GM19455 (cell line): ENCODE data around the gene RUNX1.

Experiments
- ATAC-seq: cut with Tn5 transposase; IDR thresholded peaks from one replicate; pipeline ENCODE4 v1.9.1; 2021; ENCODE audit not compliant: unreplicated experiment

The RUNX1 gene

GRCh38 chr21:34949499-34949898, 99.6 kb downstream of the RUNX1 start:
- no peak for ATAC-seq

- no peak for ATAC-seq
Observed at GRCh38 chr21:34949030-34949429, 100.1 kb downstream of the RUNX1 start.

GRCh38 chr21:34948157-34948556, 100.9 kb downstream of the RUNX1 start:
- no peak for ATAC-seq

- no peak for ATAC-seq
Observed at GRCh38 chr21:34946916-34947534, 102.1 kb downstream of the RUNX1 start.

- ATAC-seq = no peak
Observed at GRCh38 chr21:34946385-34946840, 102.7 kb downstream of the RUNX1 start.

- ATAC-seq = no peak
Observed at GRCh38 chr21:34945288-34945687, 103.8 kb downstream of the RUNX1 start.

GRCh38 chr21:34944015-34944755, 104.9 kb downstream of the RUNX1 start:
- ATAC-seq = no peak

GRCh38 chr21:34942911-34943310, 106.2 kb downstream of the RUNX1 start:
- ATAC-seq = no peak

- ATAC-seq = no peak
Observed at GRCh38 chr21:34941162-34941561, 107.9 kb downstream of the RUNX1 start.

GRCh38 chr21:34939673-34940331, 109.3 kb downstream of the RUNX1 start:
- no peak for ATAC-seq

GRCh38 chr21:34938089-34938764, 110.9 kb downstream of the RUNX1 start:
- no peak for ATAC-seq

- ATAC-seq = no peak
Observed at GRCh38 chr21:34936883-34937563, 112.1 kb downstream of the RUNX1 start.

- no peak for ATAC-seq
Observed at GRCh38 chr21:34936371-34936789, 112.7 kb downstream of the RUNX1 start.

- no peak for ATAC-seq
Observed at GRCh38 chr21:34935898-34936297, 113.2 kb downstream of the RUNX1 start.

- ATAC-seq = no peak
Observed at GRCh38 chr21:34935452-34935851, 113.7 kb downstream of the RUNX1 start.

- ATAC-seq = no peak
Observed at GRCh38 chr21:34934350-34934749, 114.8 kb downstream of the RUNX1 start.

- ATAC-seq = no peak
Observed at GRCh38 chr21:34933609-34934335, 115.3 kb downstream of the RUNX1 start.

GRCh38 chr21:34932233-34932632, 116.9 kb downstream of the RUNX1 start:
- ATAC-seq = no peak

- no peak for ATAC-seq
Observed at GRCh38 chr21:34930971-34931370, 118.1 kb downstream of the RUNX1 start.

GRCh38 chr21:34928637-34929036, 120.5 kb downstream of the RUNX1 start:
- ATAC-seq = no peak
